Lung (tissue), 12 donors: ENCODE measurements around the gene MTRR. TPM values are rescaled to one million over a fixed set of nuclear protein-coding genes. Genes with fewer than 3 reads are reported as not detected.
A peak's percentile ranks its signal among the peaks of the same experiment; 100 is the strongest.

Experiments
- ATAC-seq: fragments of 200-7000 bp; cut with Tn5 transposase; one replicate; pipeline ENCODE4 v1.9.1; 2020; ENCODE audit warnings: moderate number of reproducible peaks; ENCODE audit not compliant: insufficient read depth, low FRiP score
- DNase-seq, 3 donors: peaks; one replicate each; pipeline ENCODE4 v3.0.0-alpha.2; 2013 to 2017
- H3K27ac ChIP-seq, 2 donors: one replicate each; pipeline ENCODE4 v1.5.1; 2013; ENCODE audit warnings: mild to moderate bottlenecking in 2 of 2, moderate library complexity in 2 of 2, control low read depth in 1 of 2, inconsistent platforms in 1 of 2, low read depth in 1 of 2, low read length in 1 of 2
- H3K27me3 ChIP-seq, 3 donors: one replicate each; pipeline ENCODE4 v1.5.1; 2013; ENCODE audit warnings: low read length in 2 of 3; ENCODE audit not compliant: control insufficient read depth in 3 of 3, insufficient read depth in 3 of 3
- H3K36me3 ChIP-seq, 4 donors: one replicate each; pipeline ENCODE4 v1.5.1; 2013; ENCODE audit warnings: low read length in 4 of 4, mild to moderate bottlenecking in 1 of 4, moderate library complexity in 1 of 4; ENCODE audit not compliant: control insufficient read depth in 4 of 4, insufficient read depth in 4 of 4
- H3K4me1 ChIP-seq, 5 donors: one replicate each; pipeline ENCODE4 v1.5.1; 2013; ENCODE audit warnings: low read length in 5 of 5, mild to moderate bottlenecking in 2 of 5, moderate library complexity in 1 of 5; ENCODE audit not compliant: control insufficient read depth in 5 of 5, insufficient read depth in 5 of 5
- H3K4me3 ChIP-seq: one replicate; pipeline ENCODE4 v1.5.1; 2013; ENCODE audit warnings: mild to moderate bottlenecking, control low read depth, moderate library complexity
- H3K9ac ChIP-seq, 2 donors: one replicate each; pipeline ENCODE4 v1.5.1; 2013; ENCODE audit warnings: low read length in 2 of 2, control low read depth in 1 of 2; ENCODE audit not compliant: insufficient read depth in 1 of 2
- H3K9me3 ChIP-seq, 4 donors: one replicate each; pipeline ENCODE4 v1.5.1; 2013; ENCODE audit warnings: low read length in 3 of 4, mild to moderate bottlenecking in 1 of 4, moderate library complexity in 1 of 4; ENCODE audit not compliant: control insufficient read depth in 4 of 4, insufficient read depth in 3 of 4
- WGBS, 2 donors: extraction: QIAGEN DNeasy Blood & Tissue Kit; methylation state at CpG; one replicate each; pipeline ENCODE4 v1.1.7; 2013; 5-methylcytosine and 5-hydroxymethylcytosine counted together
- polyA plus RNA-seq, 2 donors: library from polyadenylated mRNA; stranded (reverse); fragments of 200-250 nt; gene quantifications; one replicate each; pipeline ENCODE4 v1.2.1, GENCODE V29; 2013
- total RNA-seq, 2 donors: library from RNA; depleted of rRNA in 1 of 2; stranded (reverse); fragments of >200 nt in 1 of 2; gene quantifications; one replicate each; pipeline ENCODE4 v1.2.1, GENCODE V29; 2014 to 2021
- TF ChIP-seq, protein P1 (sequence below): IDR thresholded peaks from 2 replicates; pipeline ENCODE4 v1.5.1; 2012; ENCODE audit warnings: mild to moderate bottlenecking; ENCODE audit errors: control extremely low read depth, extremely low read depth
- donor health status: control.
- donor health status: control.
- donor health status: Bipolar disorder and iron deficiency.
- donor health status: healthy.
- donor health status: DM: yes; HTN: yes; CAD: no.

Gene MTRR
- total and polyA plus RNA-seq, 4 donors: 31.0 to 115 (median 72.1) TPM

- TF ChIP-seq, protein P1, sequence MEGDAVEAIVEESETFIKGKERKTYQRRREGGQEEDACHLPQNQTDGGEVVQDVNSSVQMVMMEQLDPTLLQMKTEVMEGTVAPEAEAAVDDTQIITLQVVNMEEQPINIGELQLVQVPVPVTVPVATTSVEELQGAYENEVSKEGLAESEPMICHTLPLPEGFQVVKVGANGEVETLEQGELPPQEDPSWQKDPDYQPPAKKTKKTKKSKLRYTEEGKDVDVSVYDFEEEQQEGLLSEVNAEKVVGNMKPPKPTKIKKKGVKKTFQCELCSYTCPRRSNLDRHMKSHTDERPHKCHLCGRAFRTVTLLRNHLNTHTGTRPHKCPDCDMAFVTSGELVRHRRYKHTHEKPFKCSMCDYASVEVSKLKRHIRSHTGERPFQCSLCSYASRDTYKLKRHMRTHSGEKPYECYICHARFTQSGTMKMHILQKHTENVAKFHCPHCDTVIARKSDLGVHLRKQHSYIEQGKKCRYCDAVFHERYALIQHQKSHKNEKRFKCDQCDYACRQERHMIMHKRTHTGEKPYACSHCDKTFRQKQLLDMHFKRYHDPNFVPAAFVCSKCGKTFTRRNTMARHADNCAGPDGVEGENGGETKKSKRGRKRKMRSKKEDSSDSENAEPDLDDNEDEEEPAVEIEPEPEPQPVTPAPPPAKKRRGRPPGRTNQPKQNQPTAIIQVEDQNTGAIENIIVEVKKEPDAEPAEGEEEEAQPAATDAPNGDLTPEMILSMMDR: no peak
- Histone ChIP-seq H3K27me3 (peaks cover 0 to 13% (median 3%) of the 10 kb centered on the region in 3 donors), H3K4me3 (no peak overlapping the region), H3K36me3 (no peaks in the 10 kb centered on the region), H3K4me1 (peaks cover 0 to 20% (median 6%) of the 10 kb centered on the region in 5 donors), H3K9me3 (peaks cover 0 to 2% (median 0%) of the 10 kb centered on the region in 4 donors), H3K27ac (no peak overlapping the region), H3K9ac (peak overlapping the region in 1 of 2 donors; percentile 37)
- no peak for ATAC-seq
- 3 to 4% methylated on average over 44 of the region's 44 CpGs for WGBS, 2 donors
- peak; percentile 50 to 55 (median 54) for DNase-seq
Measured at GRCh38 chr5:7849681-7850394, 19.1 kb upstream of the MTRR start.

- H3K9ac ChIP-seq: no peak within 1 kb of the TSS
- WGBS, 2 donors: 1 to 2% methylated on average over 52 to 76 of the region's 76 CpGs
- H3K4me3 ChIP-seq: peak within 1 kb of the TSS; percentile 64
- ATAC-seq (peak; percentile 78), DNase-seq (peak; percentile 78 to 88 (median 83))
- no peaks in the 10 kb centered on the region for H3K36me3 ChIP-seq
- peaks cover 0 to 2% (median 0%) of the 10 kb centered on the region in 4 donors for H3K9me3 ChIP-seq
- peaks cover 0 to 20% (median 6%) of the 10 kb centered on the region in 5 donors for H3K4me1 ChIP-seq
- TF ChIP-seq, protein P1: no peak
- H3K27me3 ChIP-seq: peaks cover 0 to 13% (median under 1%) of the 10 kb centered on the region in 3 donors
- peak within 1 kb of the TSS in 1 of 2 donors; percentile 5 for H3K27ac ChIP-seq
Measured at GRCh38 chr5:7850395-7851239, 18.3 kb upstream of the MTRR start, which contains the start of gene CFAP90. Gene CFAP90, minus strand, starts transcription at chr5:7851133. Its CDS starts 112 bp downstream, at chr5:7851021.

GRCh38 chr5:7851240-7851592 is 17.7 kb upstream of the MTRR start:
- H3K9me3 ChIP-seq: peaks cover 0 to 2% (median 0%) of the 10 kb centered on the region in 4 donors
- H3K36me3 ChIP-seq: no peaks in the 10 kb centered on the region
- H3K4me3 ChIP-seq: no peak overlapping the region
- peaks cover 0 to 13% (median 0%) of the 10 kb centered on the region in 3 donors for H3K27me3 ChIP-seq
- 57 to 60% methylated on average over 15 to 16 of the region's 16 CpGs for WGBS, 2 donors
- peaks cover 0 to 20% (median 6%) of the 10 kb centered on the region in 5 donors for H3K4me1 ChIP-seq
- ATAC-seq (no peak), DNase-seq (no peak)
- no peak overlapping the region for H3K9ac ChIP-seq
- peak overlapping the region in 1 of 2 donors; percentile 5 for H3K27ac ChIP-seq
- TF ChIP-seq, protein P1: no peak
